Left renal cortex interstitium (tissue), 4 donors: ENCODE measurements around the gene RAB11A. TPM values are rescaled to one million over a fixed set of nuclear protein-coding genes. Genes with fewer than 3 reads are reported as not detected.

Source experiments
- DNase-seq, 4 donors: peaks; one replicate each; pipeline ENCODE4 v3.0.0-alpha.2; 2013; ENCODE audit warnings: low read depth in 4 of 4, low spot score in 2 of 4, missing footprints in 1 of 4
- polyA plus RNA-seq, 4 donors: library from polyadenylated mRNA; unstranded; fragments of 120-200 nt; gene quantifications; one replicate each; pipeline ENCODE4 v1.2.1, GENCODE V29; 2013; ENCODE audit not compliant: insufficient read length in 4 of 4

RAB11A gene
- polyA plus RNA-seq, 4 donors = 229 to 315 (median 257) TPM

DNA sequence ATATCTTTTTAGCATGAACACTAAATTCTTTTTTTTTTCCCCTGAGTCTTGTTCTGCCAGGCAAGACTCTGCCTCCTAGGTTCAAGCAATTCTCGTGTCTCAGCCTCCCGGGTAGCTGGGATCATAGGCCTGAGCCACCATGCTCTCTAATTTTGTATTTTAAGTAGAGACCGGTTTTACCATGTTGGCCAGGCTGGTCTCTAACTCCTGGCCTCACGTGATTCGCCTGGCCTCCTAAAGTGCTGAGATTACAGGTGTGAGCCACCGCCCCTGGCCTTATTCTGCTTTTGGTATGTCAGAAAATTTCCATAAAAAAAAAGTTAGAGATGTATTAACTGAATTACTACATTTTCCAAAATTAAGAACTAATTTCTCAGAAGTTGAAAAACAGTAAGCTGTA is 14.3 kb downstream of the RAB11A start:
- no peak for DNase-seq

DNA sequence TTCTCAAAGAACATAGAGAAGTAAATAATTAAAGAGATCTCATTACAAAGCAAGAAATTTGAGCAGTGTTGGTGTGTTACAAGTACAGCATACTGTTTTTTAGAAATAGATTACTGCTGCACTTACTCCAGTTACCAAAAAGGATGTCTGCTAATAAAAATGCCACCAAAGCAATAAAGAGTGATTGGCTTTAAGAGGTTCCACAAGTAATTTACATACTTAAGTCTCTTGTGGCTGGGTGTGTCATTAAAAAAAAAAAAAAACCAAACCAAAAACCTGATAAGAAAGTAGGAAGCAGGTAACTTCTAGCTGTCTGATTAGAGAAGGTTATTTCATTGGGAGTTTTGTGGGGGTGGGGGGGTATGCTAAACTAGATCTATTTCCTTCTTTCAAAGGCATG is 15.2 kb downstream of the RAB11A start:
- DNase-seq = no peak

DNA sequence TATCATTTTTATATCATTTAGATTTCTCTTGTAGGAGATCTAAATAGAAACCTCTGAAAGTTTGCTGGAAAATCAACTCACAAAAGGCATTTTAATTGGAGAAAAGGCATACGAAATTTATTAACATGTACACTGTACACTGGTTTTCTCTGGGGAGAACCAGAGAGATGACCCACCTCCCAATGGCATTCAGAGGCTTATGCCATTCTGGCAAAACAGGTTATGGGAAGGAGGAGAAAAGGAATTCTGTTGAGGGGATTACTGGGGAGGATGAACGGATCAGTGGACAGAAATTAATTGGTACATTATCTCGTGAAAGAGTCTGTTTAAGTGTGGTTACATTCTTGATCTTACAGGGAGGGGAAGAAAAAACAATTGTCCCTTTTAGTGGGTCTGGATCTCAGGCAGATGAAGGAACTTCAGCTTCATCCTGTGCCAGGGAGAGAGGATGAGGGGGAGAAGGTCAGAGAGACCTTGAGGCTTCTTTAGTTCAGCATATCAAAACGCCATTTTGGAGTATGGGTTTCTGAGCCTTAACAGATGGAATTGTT is 16.5 kb downstream of the RAB11A start:
- no peak for DNase-seq

DNA sequence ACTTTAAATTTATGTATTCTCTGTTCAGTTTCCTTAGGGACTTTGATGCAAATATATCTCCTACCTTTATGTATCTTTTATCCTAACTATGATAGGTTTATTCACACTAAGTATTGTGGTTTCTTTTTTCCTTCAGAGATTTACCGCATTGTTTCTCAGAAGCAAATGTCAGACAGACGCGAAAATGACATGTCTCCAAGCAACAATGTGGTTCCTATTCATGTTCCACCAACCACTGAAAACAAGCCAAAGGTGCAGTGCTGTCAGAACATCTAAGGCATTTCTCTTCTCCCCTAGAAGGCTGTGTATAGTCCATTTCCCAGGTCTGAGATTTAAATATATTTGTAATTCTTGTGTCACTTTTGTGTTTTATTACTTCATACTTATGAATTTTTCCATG is 18.3 kb downstream of the RAB11A start:
- DNase-seq = no peak

DNA sequence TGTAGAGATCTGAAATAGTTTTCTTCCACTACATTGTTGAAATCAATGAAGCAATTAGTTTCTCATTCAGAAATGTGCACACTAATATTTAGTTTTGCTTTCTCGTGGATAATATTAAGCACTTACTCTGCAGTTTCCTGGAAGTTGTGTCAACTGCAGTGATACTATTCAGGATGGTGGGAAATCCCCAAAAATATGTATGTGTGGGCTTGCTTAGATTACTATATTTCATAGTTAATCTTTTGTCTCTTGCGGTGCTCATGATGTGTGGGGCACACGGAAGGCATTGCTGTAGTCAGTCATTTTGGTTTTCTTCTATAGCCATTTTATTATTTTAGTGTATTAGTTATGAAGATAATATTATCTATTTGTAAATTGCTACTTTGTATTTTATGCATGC is 19.7 kb downstream of the RAB11A start:
- DNase-seq = no peak

DNA sequence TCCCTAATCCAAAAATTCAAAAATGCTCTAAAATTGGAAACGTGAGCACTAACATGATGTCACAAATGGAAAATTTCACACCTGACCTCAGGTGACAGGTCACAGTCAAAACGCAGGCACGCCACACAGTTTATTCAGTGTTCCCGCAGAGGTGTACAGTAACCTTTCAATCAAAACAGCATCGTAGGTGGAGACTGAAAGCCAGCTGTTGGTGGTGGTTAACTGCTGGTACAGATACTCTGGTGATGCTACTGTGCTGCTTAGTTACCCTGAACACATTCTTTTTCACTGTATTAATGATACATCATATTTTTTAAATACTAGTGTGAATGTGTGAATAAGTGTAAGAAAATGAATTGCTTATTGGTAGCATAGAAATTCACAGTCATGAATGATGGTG is 23.8 kb downstream of the RAB11A start:
- DNase-seq = no peak

DNA sequence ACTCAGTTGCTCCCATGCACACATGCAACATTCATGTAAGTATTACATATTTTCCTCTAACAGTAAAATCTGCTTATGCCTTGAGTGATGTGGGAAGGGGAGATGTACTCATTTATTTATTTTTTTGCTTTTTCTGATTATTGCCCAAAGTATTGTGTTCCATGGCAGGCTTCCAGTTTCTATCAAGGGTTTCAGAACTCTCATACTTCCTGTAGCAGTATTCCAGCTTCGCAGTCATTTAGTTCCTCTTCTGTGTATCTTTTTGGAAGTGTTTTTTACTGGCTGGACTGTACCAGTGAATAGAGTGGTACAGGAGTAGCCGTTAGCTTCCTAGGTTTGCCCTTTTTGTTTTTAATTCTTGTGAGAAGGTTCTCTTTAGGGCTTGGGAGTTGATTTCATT is 26.9 kb downstream of the RAB11A start:
- DNase-seq = no peak

DNA sequence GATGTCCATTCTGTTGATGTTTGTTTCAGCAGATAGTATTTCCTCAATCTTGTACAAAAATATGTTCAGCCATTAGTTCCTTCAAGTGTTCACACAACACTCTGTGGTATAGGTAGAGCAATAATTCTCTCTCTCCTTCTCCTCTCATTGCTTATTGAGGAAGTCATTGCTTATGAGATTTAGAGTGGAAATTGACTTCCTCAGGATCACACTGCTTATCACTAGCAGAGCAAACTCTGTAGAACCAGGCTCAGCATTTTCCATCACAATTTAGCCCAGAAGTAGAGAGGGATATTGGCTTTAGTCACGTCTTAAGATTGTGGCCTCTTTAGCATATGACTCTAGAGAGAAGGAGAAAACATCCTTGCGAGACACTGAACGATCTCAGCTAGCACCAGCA is 31.2 kb downstream of the RAB11A start:
- DNase-seq = no peak

DNA sequence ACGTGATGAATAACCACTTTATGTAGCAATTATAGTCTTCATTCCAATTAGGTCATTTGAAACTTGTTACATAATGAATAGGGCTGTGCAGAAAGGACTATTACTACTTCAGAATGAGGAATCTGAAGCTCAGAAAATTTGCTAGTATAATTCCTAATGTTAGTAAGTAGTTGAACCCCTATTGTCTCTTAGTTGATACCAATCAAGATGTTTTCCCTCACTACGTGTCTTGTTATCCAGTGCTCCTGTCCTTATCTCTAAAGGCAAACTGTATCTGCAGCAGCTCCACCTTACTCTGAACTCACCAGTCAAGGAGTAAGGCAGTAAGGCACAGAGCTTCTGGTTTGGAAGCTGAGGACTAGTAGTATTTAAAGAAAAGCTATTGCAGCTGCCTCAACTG is 32.0 kb downstream of the RAB11A start:
- DNase-seq = no peak

DNA sequence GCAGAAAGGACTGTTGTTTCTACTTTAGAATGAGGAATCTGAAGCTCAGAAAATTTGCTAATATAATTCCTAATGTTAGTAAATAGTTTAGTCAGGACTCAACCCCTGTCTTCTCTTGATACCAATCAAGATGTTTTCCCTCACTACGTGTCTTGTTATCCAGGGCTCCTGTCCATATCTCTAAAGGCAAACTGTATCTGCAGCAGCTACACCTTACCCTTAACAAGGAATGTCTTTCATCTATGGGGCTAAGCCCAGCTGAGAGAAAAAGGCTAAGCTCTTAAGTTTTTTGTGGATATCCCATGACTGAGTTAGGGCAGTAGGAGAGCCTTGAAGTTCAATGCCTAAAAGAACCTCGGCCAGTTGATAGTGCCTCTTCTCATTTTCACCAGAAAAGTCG is 32.5 kb downstream of the RAB11A start:
- DNase-seq = no peak

DNA sequence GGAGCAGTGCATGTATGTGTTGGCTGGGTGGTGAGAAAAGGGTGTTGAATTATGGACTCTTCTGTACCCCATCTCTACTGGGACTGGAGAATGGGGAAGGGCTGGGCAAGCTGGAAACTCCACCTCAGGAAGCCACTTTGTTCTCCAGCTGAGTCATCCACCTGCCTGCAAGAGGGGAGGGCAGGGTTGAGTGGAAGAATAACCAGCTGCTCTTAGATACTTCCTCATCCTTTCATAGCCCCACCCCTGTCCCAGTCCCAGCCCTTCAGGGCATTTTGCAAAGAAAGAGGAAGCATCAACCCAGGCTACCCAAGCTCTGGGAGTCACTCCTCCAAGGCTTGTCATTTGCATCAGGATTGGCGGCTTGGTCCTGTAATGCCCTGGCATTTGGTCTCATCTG is 33.1 kb downstream of the RAB11A start:
- no peak for DNase-seq

DNA sequence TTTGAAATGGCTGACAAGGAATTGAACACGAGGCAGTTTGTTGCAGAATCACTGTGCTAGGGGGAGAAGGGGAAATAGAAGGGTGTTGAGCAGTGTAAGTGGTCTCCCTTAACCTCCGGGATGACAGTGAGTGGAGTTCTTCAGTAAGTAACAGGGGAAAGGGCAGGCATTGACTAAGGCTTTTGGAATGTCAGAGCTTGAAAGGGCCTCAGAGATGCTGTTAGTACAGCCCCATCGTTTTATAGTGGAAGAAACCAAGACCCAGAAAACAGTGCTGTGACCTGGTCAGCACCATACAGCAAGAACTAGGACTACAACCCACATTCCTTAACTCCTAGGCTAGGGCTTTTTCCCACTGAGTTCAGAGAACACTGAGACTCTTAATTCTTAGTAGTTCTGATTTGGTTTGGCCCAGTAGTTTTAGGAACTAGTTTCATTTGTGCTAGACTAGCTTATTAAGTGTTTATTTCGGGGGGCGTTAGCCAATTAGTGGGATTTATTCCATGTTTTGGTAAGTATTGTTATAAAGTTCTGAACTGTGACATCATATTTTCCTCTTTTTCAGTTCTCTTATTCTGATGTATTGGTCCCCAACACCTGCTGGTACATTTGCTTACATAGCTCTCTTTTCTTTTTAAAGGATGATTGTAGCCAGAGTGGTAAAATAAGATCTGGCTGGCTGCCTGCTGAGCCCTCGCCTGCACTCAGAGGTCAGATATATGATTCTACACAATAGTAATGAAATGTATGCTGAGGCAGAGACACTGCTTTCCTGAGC is 34.2 kb downstream of the RAB11A start:
- DNase-seq = no peak

DNA sequence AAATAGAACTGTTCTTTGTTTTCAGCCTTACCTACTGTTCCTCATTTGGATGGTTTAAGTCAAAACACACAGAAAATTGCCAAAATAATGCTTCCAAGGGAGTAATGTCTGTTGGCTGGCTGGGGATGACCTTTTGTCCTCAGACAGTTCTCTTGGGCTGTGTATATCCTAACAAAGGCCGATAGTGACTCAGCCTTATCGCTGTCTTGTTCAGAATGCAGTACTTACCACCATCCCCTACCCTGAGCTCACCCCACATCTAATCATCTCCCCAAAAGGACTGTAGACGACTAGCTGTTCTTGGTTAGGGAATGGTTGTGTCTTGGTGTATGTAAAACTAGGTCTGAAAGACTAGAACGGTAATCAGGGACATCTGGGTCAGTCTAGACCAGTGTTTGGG is 35.0 kb downstream of the RAB11A start:
- no peak for DNase-seq

DNA sequence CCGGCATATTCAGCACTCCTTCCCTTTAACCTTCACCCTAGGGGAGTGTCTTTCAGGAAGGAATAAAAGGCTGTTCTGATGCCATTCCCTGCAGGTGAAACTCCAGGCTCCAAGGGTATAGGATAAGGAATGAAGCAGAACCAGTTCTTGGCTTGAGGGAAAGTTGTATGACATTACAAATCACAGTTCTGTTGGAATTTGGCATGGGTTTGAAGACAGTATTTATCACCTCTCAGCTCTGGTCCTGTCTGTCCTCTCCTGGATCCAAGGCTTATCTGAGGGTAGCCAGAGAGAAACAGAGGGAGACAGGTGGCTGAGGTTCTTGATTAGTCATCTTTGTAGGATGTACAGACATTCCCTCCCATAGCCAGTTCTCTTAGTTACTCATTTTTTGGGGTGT is 37.1 kb downstream of the RAB11A start:
- DNase-seq = no peak

DNA sequence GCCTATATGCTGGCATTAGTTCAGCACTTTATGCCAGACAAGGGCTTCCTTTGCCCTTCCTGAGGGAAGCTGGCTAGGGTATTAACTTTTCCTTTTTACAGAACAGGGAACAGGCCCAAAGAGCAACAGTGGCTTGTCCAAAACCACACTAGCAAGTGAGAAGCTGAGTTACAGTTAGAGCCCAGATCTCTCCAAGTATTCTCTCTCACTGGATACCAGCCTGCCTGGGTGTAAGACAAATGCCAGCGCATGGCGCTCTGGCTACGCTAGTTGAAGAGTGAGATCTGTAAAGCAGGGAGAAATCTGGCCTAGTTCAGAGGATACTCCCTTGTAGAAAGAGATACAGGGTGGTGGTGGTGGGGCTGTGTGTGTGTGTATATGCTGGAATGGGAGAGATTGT is 38.4 kb downstream of the RAB11A start:
- DNase-seq = no peak

DNA sequence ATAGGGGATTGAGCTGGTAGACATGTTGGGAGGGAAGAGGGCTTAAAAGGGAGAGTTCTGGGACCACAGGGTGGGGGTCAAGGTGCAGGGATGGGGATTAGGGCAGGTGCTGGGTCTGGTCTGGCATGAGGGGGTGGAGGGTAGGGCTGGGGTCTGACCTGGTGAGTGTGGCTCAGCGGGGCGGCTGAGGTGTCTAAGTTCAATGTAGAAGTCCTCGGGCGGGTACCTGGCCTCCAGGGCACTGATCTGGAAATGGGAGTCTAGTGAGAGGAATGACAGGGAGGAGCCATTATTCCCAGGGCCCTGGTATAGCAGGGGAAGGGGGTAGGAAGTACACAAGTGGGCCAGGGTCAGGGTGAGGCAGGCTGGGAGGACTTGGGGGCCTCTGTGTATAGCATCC is 39.6 kb downstream of the RAB11A start:
- no peak for DNase-seq

DNA sequence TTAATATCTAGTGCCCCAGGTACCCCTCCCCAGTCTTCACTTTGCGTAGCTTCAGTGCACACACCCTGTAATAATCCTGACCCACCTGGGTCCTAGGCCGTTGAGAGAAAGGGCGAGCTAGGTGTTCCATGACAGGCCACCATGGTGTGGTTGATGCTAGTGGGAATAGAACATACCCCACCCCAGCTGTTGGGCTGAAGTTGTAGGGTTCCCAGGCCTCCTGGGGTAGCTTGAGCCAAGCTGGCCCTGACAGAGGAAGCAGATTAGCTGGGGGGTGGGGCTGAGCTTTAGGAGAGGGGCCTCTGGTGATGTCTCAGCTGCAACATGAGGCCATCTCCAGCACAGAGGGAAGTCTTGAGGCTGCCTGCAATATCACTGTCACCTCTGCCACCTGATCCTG is 40.5 kb downstream of the RAB11A start:
- no peak for DNase-seq

DNA sequence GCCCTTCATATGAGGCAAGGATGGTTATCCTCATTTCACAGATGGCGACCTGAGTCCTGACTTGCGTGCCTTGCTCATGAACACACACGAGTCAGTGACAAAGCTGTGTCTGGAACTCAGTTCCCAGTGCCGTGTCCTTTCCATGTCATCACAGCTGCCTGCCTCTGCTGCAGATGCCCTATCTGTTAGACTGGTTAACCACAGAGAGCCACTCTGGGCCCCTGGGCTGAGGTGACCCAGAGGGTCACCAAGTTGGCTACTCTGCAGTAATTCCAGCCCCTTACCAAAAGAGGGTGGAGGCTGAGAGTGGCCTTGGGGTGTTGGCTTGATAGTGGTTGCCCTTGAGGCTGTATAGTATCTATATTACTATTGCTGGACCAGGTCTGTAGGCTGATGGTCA is 41.0 kb downstream of the RAB11A start:
- no peak for DNase-seq

DNA sequence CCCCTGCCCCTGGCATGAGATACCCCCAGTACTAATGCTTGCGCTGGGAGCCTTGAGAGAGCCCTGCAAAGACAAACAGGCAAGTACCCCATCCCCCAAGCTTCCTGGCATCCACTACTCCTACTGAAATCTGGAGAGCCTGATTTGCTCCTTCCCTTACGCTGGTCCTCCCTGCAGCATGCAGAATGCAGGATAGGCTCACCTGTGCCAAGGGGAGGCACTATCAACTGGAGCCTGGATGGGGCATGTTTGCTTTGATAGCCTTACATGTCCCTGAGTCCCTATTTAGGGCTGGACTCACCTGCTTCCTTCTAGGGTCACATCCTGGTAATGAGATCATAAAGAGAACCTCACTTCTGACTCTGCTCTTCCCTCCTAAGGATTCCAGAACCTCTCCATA is 42.9 kb downstream of the RAB11A start:
- no peak for DNase-seq

DNA sequence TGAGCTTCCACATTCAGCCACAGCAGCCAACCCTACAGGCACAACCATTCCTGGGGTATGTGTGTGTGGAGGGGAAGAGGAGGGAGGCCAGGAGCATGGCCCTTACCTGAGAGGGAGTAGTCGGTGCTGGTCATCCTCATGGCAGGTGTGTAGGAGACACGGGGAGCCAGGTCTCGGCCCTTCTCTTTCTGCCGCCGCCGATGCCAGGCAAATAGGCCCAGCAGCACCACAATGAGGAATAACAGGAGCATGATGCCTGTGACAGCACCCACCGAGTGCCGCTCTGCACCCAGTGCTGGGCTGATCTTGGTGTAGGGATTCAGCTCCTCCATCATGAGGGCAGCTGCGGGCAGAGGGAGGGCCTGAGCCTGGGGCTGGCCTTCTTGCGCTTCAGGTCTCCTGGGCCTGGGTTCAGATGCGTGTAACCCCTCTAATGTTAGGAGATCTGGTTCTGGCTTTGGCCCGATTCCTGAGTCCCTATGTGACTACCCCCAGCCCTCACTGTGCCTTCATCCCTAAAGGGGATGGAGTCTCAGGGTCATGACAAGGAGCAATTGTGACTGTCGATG is 44.4 kb downstream of the RAB11A start:
- DNase-seq = no peak

DNA sequence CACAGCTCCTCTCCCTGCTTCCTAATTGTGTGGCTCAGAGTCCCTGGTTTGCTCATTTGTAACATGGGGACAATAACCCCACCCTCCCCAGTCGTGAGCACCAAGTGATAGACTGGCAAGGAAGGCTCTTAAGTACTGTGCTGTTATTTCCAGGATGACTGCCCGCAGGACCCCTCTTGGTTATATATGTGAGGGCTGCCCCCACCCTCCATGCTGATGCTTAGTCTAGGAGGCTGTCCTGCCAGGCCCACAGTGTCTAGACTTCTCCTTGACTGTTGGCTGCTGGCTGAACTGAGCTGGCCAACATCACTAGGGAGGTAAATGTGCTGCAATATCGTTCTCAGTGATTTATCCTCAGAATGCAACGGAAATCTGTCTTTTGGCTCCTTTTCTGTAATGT is 45.1 kb downstream of the RAB11A start:
- DNase-seq = no peak
